ENCODE results near the gene TIPARP. TPM values are rescaled to one million over a fixed set of nuclear protein-coding genes. Genes with fewer than 3 reads are reported as not detected.
A peak's percentile ranks its signal among the peaks of the same experiment; 100 is the strongest.

Gene TIPARP
- total and polyA plus RNA-seq, 2 of the 13 experiments (the other 11 are each of a cell fraction or from before 2014, with no cell fraction given), result 7.3 to 19.7 TPM

- TF ChIP-seq IRF1 (CRISPR knock-in tag; IDR thresholded peaks at IDR 0.05; ENCODE audit: low read depth) (no peak), PCBP2 (optimal IDR thresholded peaks at IDR 0.05; ENCODE audit: low read depth, low read length, poor library complexity, severe bottlenecking) (no peak), HNRNPH1 (optimal IDR thresholded peaks at IDR 0.05; ENCODE audit: low read depth, low read length) (no peak), PREB (CRISPR knock-in tag; IDR thresholded peaks at IDR 0.05) (no peak), PRMT3 (CRISPR knock-in tag; IDR thresholded peaks at IDR 0.05; ENCODE audit: borderline replicate concordance, low read depth) (no peak), ZNF629 (CRISPR knock-in tag; conservative IDR thresholded peaks at IDR 0.05) (peak; percentile 51), THAP9 (CRISPR knock-in tag; IDR thresholded peaks at IDR 0.05; ENCODE audit: borderline replicate concordance) (no peak), MAZ (IDR thresholded peaks at IDR 0.05; ENCODE audit: borderline replicate concordance, low read depth, low read length) (no peak), MAZ (CRISPR knock-in tag; IDR thresholded peaks at IDR 0.05; ENCODE audit: low read depth) (no peak; the same call in 1 of the 2 replicates), ZNF251 (CRISPR knock-in tag; IDR thresholded peaks at IDR 0.05) (no peak), GZF1 (CRISPR knock-in tag; IDR thresholded peaks at IDR 0.05) (no peak), ZFP36L2 (CRISPR knock-in tag; IDR thresholded peaks at IDR 0.05) (no peak), ELK4 (CRISPR knock-in tag; IDR thresholded peaks at IDR 0.05; ENCODE audit: borderline replicate concordance) (no peak), ZNF546 (CRISPR knock-in tag; conservative IDR thresholded peaks at IDR 0.05) (no peak), SRSF9 (IDR thresholded peaks at IDR 0.05; ENCODE audit: borderline replicate concordance, insufficient read depth, low read depth, low read length, poor library complexity, severe bottlenecking) (no peak), SKIL (CRISPR knock-in tag; IDR thresholded peaks at IDR 0.05; ENCODE audit: borderline replicate concordance) (no peak; the same call in 1 of the 2 replicates), ZNF20 (CRISPR knock-in tag; IDR thresholded peaks at IDR 0.05) (no peak), BCL3 (CRISPR knock-in tag; IDR thresholded peaks at IDR 0.05) (no peak)
Measured at GRCh38 chr3:156728267-156728985, 54.0 kb downstream of the TIPARP start (continued).
